SK-N-SH (cell line): ENCODE data around the gene CD300A. TPM values are rescaled to one million over a fixed set of nuclear protein-coding genes. Genes with fewer than 3 reads are reported as not detected.

Source experiments
- CTCF ChIA-PET: fragments of 300-600, 350-600 bp; formaldehyde crosslinking; extraction: SDS; loops from one replicate; lab custom pipeline; 2021; lab: Yijun Ruan, JAX
- POLR2A ChIA-PET: fragments of 350-600 bp; sonication (Branson Sonifier 250); formaldehyde crosslinking; extraction: SDS; loops from one replicate; lab custom pipeline; 2020; ENCODE audit warnings: antibody characterized with exemption, inconsistent platforms; lab: Yijun Ruan, JAX
- DNase-seq: peaks from one replicate; pipeline ENCODE4 v3.0.0; 2012
- H2AFZ ChIP-seq: fragments of 200-600 bp; sonication (generic); 2 replicates; pipeline ENCODE4 v1.8.1; 2016; ENCODE audit warnings: antibody characterized with exemption, mild to moderate bottlenecking, low read depth
- H3F3A ChIP-seq: fragments of 200-600 bp; sonication (generic); replicated peaks from 2 replicates; pipeline ENCODE3; 2016; ENCODE audit warnings: antibody characterized with exemption, mild to moderate bottlenecking; ENCODE audit not compliant: insufficient read depth
- H3K27ac ChIP-seq, 2 experiments: fragments of 200-500 bp in 1 of 2; fragments of 200-600 bp in 1 of 2; sonication (Bioruptor generic) in 1 of 2; sonication (generic), shearing (Covaris generic) in 1 of 2; 2 replicates each; pipeline versions ENCODE4 v1.5.1 to v1.6.1; 2014 to 2016; ENCODE audit warnings: low read depth in 2 of 2, inconsistent platforms in 1 of 2, low read length in 1 of 2, mild to moderate bottlenecking in 1 of 2, mixed read lengths in 1 of 2
- H3K27me3 ChIP-seq: fragments of 200-600 bp; sonication (generic), shearing (Covaris generic); 2 replicates; pipeline ENCODE4 v1.6.1; 2016; ENCODE audit warnings: mixed run types; ENCODE audit not compliant: insufficient read depth
- H3K36me3 ChIP-seq, 2 experiments: fragments of 200-500 bp in 1 of 2; fragments of 200-600 bp in 1 of 2; sonication (Bioruptor generic) in 1 of 2; sonication (generic) in 1 of 2; replicated peaks in 1 of 2; 2 replicates each; pipeline versions ENCODE3 to v1.5.1; 2014 to 2016; ENCODE audit warnings: low read length in 1 of 2, mild to moderate bottlenecking in 1 of 2; ENCODE audit not compliant: insufficient read depth in 2 of 2, control insufficient read depth in 1 of 2
- H3K4me1 ChIP-seq, 2 experiments: fragments of 200-500 bp in 1 of 2; fragments of 200-600 bp in 1 of 2; sonication (Bioruptor generic) in 1 of 2; sonication (generic), shearing (Covaris generic) in 1 of 2; 2 replicates each; pipeline versions ENCODE4 v1.5.1 to v1.6.1; 2014 to 2016; ENCODE audit warnings: low read depth in 1 of 2, low read length in 1 of 2, mixed run types in 1 of 2; ENCODE audit not compliant: insufficient read depth in 2 of 2, control insufficient read depth in 1 of 2
- H3K4me2 ChIP-seq: fragments of 200-600 bp; sonication (generic), shearing (Covaris generic); 2 replicates; pipeline ENCODE4 v1.6.1; 2017; ENCODE audit warnings: mixed run types
- H3K4me3 ChIP-seq, 2 experiments: fragments of 200-500 bp in 1 of 2; fragments of 200-600 bp in 1 of 2; sonication (Bioruptor generic) in 1 of 2; sonication (generic), shearing (Covaris generic) in 1 of 2; 2 replicates each; pipeline versions ENCODE4 v1.5.1 to v1.8.1; 2014 to 2016; ENCODE audit warnings: low read depth in 2 of 2, inconsistent platforms in 1 of 2, low read length in 1 of 2, mild to moderate bottlenecking in 1 of 2, mixed read lengths in 1 of 2, moderate library complexity in 1 of 2
- H3K79me2 ChIP-seq: fragments of 200-600 bp; sonication (generic); 2 replicates; pipeline ENCODE4 v1.8.1; 2017; ENCODE audit warnings: mild to moderate bottlenecking; ENCODE audit not compliant: insufficient read depth
- H3K9ac ChIP-seq: fragments of 200-600 bp; sonication (generic); 2 replicates; pipeline ENCODE4 v1.6.1; 2017; ENCODE audit warnings: mixed run types
- H3K9me2 ChIP-seq: fragments of 200-600 bp; sonication (generic); 2 replicates; pipeline ENCODE4 v1.6.1; 2017; ENCODE audit warnings: mixed run types
- H3K9me3 ChIP-seq: fragments of 200-600 bp; sonication (generic); 2 replicates; pipeline ENCODE4 v1.6.1; 2017; ENCODE audit warnings: mixed run types, mild to moderate bottlenecking, moderate library complexity
- H4K20me1 ChIP-seq: fragments of 200-600 bp; sonication (generic); 2 replicates; pipeline ENCODE4 v1.6.1; 2017; ENCODE audit warnings: mild to moderate bottlenecking, mixed run types; ENCODE audit not compliant: insufficient read depth
- EZH2phosphoT487 ChIP-seq: fragments of 200-600 bp; sonication (generic); IDR thresholded peaks from 2 replicates; pipeline ENCODE4 v1.6.1; 2017; ENCODE audit warnings: low read depth, mixed run types, mild to moderate bottlenecking, antibody characterized with exemption, moderate library complexity, borderline replicate concordance
- FOSL2 ChIP-seq: IDR thresholded peaks from 2 replicates; pipeline ENCODE4 v1.4.0; 2012; ENCODE audit warnings: low read depth, mild to moderate bottlenecking, moderate library complexity, borderline replicate concordance
- FOXJ3 ChIP-seq: sonication (generic); formaldehyde crosslinking; IDR thresholded peaks from 2 replicates; pipeline ENCODE4 v1.5.1; 2020; ENCODE audit warnings: mild to moderate bottlenecking, missing genetic modification reagents
- GATA2 ChIP-seq: sonication (generic); formaldehyde crosslinking; IDR thresholded peaks from 2 replicates; pipeline ENCODE4 v1.5.0; 2020; ENCODE audit warnings: mild to moderate bottlenecking, missing genetic modification reagents
- JUND ChIP-seq: IDR thresholded peaks from 2 replicates; pipeline ENCODE4 v1.4.0; 2012
- MEF2A ChIP-seq: IDR thresholded peaks from 2 replicates; pipeline ENCODE4 v1.4.0; 2012; ENCODE audit warnings: low read depth, borderline replicate concordance
- MXI1 ChIP-seq: IDR thresholded peaks from 2 replicates; pipeline ENCODE4 v1.6.1; 2012; ENCODE audit warnings: mild to moderate bottlenecking, low read depth, low read length, improper control_type of control experiment
- NFIC ChIP-seq: IDR thresholded peaks from 2 replicates; pipeline ENCODE4 v1.4.0; 2012; ENCODE audit warnings: borderline replicate concordance
- NRF1 ChIP-seq: IDR thresholded peaks from 2 replicates; pipeline ENCODE4 v1.6.1; 2012; ENCODE audit warnings: low read depth, mild to moderate bottlenecking, low read length
- POLR2AphosphoS5 ChIP-seq: IDR thresholded peaks from 2 replicates; pipeline ENCODE4 v1.6.1; 2012; ENCODE audit warnings: low read depth, low read length
- RCOR1 ChIP-seq: fragments of 150-350 bp; IDR thresholded peaks from 2 replicates; pipeline ENCODE4 v1.6.1; 2017; ENCODE audit warnings: antibody characterized with exemption, low read length
- RFX5 ChIP-seq: IDR thresholded peaks from 2 replicates; pipeline ENCODE4 v1.6.1; 2012; ENCODE audit warnings: mild to moderate bottlenecking, improper control_type of control experiment, low read length
- RXRA ChIP-seq: IDR thresholded peaks from 2 replicates; pipeline ENCODE4 v1.4.0; 2012; ENCODE audit warnings: low read depth, mild to moderate bottlenecking, borderline replicate concordance
- SIN3A ChIP-seq: IDR thresholded peaks from 2 replicates; pipeline ENCODE4 v1.6.1; 2012; ENCODE audit warnings: low read depth, mild to moderate bottlenecking, low read length, moderate library complexity, borderline replicate concordance
- SMC3 ChIP-seq: IDR thresholded peaks from 2 replicates; pipeline ENCODE4 v1.6.1; 2012; ENCODE audit warnings: low read depth, low read length, improper control_type of control experiment
- TCF12 ChIP-seq: IDR thresholded peaks from 2 replicates; pipeline ENCODE4 v1.4.0; 2012
- TEAD4 ChIP-seq: IDR thresholded peaks from 2 replicates; pipeline ENCODE4 v1.4.0; 2012; ENCODE audit warnings: mild to moderate bottlenecking, borderline replicate concordance; ENCODE audit not compliant: insufficient read depth
- YY1 ChIP-seq: IDR thresholded peaks from 2 replicates; pipeline ENCODE4 v1.4.0; 2012; ENCODE audit warnings: low read depth, mild to moderate bottlenecking
- WGBS: methylation state at CpG from one replicate; pipeline ENCODE4 v1.1.6; 2017; ENCODE audit warnings: low lambda C conversion rate; 5-methylcytosine and 5-hydroxymethylcytosine counted together
- polyA plus RNA-seq, 3 experiments: library from polyadenylated mRNA; depleted of rRNA; stranded (reverse); fragments of >200 nt; gene quantifications; 2 replicates each; pipeline ENCODE4 v1.2.3, GENCODE V29; 2012
- TF ChIP-seq, protein P1 (sequence below): fragments of 200-600 bp; sonication (generic); IDR thresholded peaks from 2 replicates; pipeline ENCODE4 v1.6.1; 2017; ENCODE audit warnings: antibody characterized with exemption, mild to moderate bottlenecking, moderate library complexity
- TF ChIP-seq, protein P2 (sequence below): IDR thresholded peaks from 2 replicates; pipeline ENCODE4; 2012
- TF ChIP-seq, protein P3 (sequence below): fragments of 150-350 bp; IDR thresholded peaks from 2 replicates; pipeline ENCODE4 v1.6.1; 2017; ENCODE audit warnings: antibody characterized with exemption, low read length, low read depth, borderline replicate concordance

CD300A gene
- polyA plus RNA-seq, 1 of the 3 experiments (the other 2 are of a cell fraction), result not detected

DNA sequence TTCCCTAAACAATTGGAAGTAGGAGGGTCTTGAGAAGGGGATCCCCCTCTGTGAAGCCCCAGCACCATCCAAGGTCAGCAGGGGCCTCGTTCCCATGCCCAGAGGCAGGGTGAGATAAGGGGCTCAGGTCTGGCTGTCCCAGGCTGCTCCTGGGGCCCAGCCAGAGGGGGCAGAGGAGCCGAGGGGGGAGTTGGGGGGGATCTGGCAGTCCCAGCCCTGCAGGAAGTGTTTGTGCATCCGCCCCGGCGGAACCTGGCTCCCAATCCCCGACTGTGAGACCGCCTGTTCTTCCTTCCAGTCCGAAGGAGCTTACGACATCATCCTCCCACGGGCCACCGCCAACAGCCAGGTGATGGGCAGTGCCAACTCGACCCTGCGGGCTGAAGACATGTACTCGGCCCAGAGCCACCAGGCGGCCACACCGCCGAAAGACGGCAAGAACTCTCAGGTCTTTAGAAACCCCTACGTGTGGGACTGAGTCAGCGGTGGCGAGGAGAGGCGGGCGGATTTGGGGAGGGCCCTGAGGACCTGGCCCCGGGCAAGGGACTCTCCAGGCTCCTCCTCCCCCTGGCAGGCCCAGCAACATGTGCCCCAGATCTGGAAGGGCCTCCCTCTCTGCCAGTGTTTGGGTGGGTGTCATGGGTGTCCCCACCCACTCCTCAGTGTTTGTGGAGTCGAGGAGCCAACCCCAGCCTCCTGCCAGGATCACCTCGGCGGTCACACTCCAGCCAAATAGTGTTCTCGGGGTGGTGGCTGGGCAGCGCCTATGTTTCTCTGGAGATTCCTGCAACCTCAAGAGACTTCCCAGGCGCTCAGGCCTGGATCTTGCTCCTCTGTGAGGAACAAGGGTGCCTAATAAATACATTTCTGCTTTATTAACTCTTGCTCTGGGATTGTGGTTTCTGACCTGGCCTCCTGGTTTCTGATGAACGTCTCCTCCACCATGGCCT lies 19.6 kb upstream of the CD300A start:
- H4K20me1 ChIP-seq, result no peaks in the 10 kb centered on the region
- H3K9me2 ChIP-seq, result no peaks in the 10 kb centered on the region
- no peak overlapping the region for H2AFZ ChIP-seq
- TF ChIP-seq, protein P1, sequence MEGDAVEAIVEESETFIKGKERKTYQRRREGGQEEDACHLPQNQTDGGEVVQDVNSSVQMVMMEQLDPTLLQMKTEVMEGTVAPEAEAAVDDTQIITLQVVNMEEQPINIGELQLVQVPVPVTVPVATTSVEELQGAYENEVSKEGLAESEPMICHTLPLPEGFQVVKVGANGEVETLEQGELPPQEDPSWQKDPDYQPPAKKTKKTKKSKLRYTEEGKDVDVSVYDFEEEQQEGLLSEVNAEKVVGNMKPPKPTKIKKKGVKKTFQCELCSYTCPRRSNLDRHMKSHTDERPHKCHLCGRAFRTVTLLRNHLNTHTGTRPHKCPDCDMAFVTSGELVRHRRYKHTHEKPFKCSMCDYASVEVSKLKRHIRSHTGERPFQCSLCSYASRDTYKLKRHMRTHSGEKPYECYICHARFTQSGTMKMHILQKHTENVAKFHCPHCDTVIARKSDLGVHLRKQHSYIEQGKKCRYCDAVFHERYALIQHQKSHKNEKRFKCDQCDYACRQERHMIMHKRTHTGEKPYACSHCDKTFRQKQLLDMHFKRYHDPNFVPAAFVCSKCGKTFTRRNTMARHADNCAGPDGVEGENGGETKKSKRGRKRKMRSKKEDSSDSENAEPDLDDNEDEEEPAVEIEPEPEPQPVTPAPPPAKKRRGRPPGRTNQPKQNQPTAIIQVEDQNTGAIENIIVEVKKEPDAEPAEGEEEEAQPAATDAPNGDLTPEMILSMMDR, result no peak
- TF ChIP-seq MXI1 (no peak), RCOR1 (no peak), TCF12 (no peak), GATA2 (CRISPR knock-in tag) (no peak), FOXJ3 (CRISPR knock-in tag) (no peak)
- peaks cover 0 to 10% of the 10 kb centered on the region in 2 experiments; a peak in 1 of 4 replicates for H3K4me1 ChIP-seq
- peak; percentile 54 for DNase-seq
- H3K27ac ChIP-seq, result no peak overlapping the region
- H3K27me3 ChIP-seq, result no peaks in the 10 kb centered on the region
- H3K4me2 ChIP-seq, result no peak overlapping the region
- POLR2A ChIA-PET, result no interaction called here
- no peaks in the 10 kb centered on the region for H3K79me2 ChIP-seq
- H3K4me3 ChIP-seq, result no peak overlapping the region
- H3K36me3 ChIP-seq, result no peaks in the 10 kb centered on the region
- no peaks in the 10 kb centered on the region for H3K9me3 ChIP-seq
- CTCF ChIA-PET, result interaction anchor here (1.4 to 3.6 kb wide), 3 partner anchors 11 to 94 kb away, joined by 4 to 32 read pairs (median 7); no protein-coding TSS in a partner anchor
- no peaks in the 10 kb centered on the region for H3F3A ChIP-seq
- WGBS, result 70% methylated on average over 29 of the region's 31 CpGs
- H3K9ac ChIP-seq, result no peak overlapping the region

DNA sequence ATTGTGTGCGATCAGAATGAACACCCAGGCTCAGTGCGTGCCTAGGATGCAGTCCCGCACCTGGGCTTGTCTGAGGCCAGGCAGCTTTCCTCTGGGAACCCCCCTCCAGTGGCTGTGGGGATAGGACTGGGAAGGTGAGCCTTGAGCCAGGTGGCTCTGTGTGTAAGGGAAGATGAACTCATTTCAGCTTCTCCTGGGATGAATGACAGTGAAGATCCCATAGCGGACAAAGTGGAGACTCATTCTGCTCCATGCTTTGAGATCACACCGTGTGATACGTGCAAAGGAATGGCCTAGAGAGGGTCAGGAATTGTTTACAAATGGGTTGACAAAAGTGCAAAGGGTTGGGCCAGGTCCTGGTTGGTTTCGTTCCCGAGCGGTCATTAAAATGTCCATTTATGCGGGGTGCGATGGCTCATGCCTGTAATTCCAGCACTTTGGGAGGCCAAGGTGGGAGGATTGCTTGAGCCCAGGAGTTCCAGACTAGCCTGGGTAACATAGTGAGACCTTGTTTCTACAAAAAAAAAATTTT lies 18.7 kb upstream of the CD300A start:
- Histone ChIP-seq H3K27ac (no peak overlapping the region), H3K9me2 (no peaks in the 10 kb centered on the region), H3K4me2 (no peak overlapping the region), H3K9me3 (no peaks in the 10 kb centered on the region), H3K27me3 (no peaks in the 10 kb centered on the region), H3K4me1 (peaks cover 0 to 13% of the 10 kb centered on the region in 2 experiments; a peak in 1 of 4 replicates), H3K4me3 (no peak overlapping the region), H3F3A (no peaks in the 10 kb centered on the region), H4K20me1 (no peaks in the 10 kb centered on the region), H3K36me3 (no peaks in the 10 kb centered on the region), H2AFZ (no peak overlapping the region), H3K79me2 (no peaks in the 10 kb centered on the region), H3K9ac (no peak overlapping the region)
- ChIA-PET POLR2A (no interaction called here), CTCF (interaction anchor here (1.1 to 3.6 kb wide), 5 partner anchors 10 to 234 kb away, joined by 3 to 32 read pairs (median 4); partner anchors contain the start of gene TTYH2)
- TF ChIP-seq MEF2A (no peak), GATA2 (CRISPR knock-in tag) (no peak), RFX5 (no peak), JUND (no peak), EZH2phosphoT487 (no peak), NRF1 (no peak), SIN3A (no peak), TEAD4 (no peak), NFIC (no peak), YY1 (no peak), FOSL2 (no peak), POLR2AphosphoS5 (no peak), RXRA (no peak), TCF12 (no peak), SMC3 (no peak)
- TF ChIP-seq, protein P2, sequence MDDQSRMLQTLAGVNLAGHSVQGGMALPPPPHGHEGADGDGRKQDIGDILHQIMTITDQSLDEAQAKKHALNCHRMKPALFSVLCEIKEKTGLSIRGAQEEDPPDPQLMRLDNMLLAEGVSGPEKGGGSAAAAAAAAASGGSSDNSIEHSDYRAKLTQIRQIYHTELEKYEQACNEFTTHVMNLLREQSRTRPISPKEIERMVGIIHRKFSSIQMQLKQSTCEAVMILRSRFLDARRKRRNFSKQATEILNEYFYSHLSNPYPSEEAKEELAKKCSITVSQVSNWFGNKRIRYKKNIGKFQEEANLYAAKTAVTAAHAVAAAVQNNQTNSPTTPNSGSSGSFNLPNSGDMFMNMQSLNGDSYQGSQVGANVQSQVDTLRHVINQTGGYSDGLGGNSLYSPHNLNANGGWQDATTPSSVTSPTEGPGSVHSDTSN, result no peak
- TF ChIP-seq, protein P3, sequence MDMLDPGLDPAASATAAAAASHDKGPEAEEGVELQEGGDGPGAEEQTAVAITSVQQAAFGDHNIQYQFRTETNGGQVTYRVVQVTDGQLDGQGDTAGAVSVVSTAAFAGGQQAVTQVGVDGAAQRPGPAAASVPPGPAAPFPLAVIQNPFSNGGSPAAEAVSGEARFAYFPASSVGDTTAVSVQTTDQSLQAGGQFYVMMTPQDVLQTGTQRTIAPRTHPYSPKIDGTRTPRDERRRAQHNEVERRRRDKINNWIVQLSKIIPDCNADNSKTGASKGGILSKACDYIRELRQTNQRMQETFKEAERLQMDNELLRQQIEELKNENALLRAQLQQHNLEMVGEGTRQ, result no peak
- DNase-seq, result no peak
- 63% methylated on average over 11 of the region's 11 CpGs for WGBS
